Stomach (tissue), 9 donors: ENCODE data around the gene FSD2. TPM values are rescaled to one million over a fixed set of nuclear protein-coding genes. Genes with fewer than 3 reads are reported as not detected.

ENCODE experiments used
- DNase-seq, 2 donors: peaks; one replicate each; pipeline versions ENCODE4 v3.0.0 to v3.0.0-alpha.2; 2013 to 2019
- H3K27ac ChIP-seq, 5 donors: fragments of 200-600 bp in 4 of 5; sonication (generic) in 4 of 5; one replicate each; pipeline ENCODE4 v1.5.1; 2013 to 2019; ENCODE audit warnings: mild to moderate bottlenecking in 1 of 5, moderate library complexity in 1 of 5
- H3K27me3 ChIP-seq, 3 donors: fragments of 200-600 bp; sonication (generic); one replicate each; pipeline ENCODE4 v1.5.1; 2017 to 2019; ENCODE audit warnings: mixed run types in 1 of 3
- H3K36me3 ChIP-seq, 4 donors: fragments of 200-600 bp; sonication (generic); 1 replicate in 3 of 4; 2 replicates in 1 of 4; pipeline ENCODE4 v1.5.1; 2016 to 2019
- H3K4me1 ChIP-seq, 4 donors: fragments of 200-600 bp; sonication (generic); one replicate each; pipeline ENCODE4 v1.5.1; 2016 to 2019
- H3K4me3 ChIP-seq, 4 donors: fragments of 200-600 bp; sonication (generic) in 3 of 4; one replicate each; pipeline ENCODE4 v1.5.1; 2016 to 2019; ENCODE audit warnings: mild to moderate bottlenecking in 1 of 4
- H3K9me3 ChIP-seq, 4 donors: fragments of 200-600 bp; sonication (generic); one replicate each; pipeline ENCODE4 v1.5.1; 2016 to 2019
- CTCF ChIP-seq, 7 experiments: fragments of 450-650 bp in 4 of 7; fragments of 200-600 bp in 3 of 7; sonication (generic) in 3 of 7; IDR thresholded peaks; one replicate each; pipeline ENCODE4 v1.5.1; 2016 to 2019; ENCODE audit warnings: antibody characterized with exemption in 7 of 7, control low read depth in 2 of 7, mild to moderate bottlenecking in 1 of 7
- EP300 ChIP-seq: sonication (generic); formaldehyde crosslinking; IDR thresholded peaks from one replicate; pipeline ENCODE4 v1.6.1; 2017; ENCODE audit warnings: antibody characterized with exemption
- POLR2A ChIP-seq, 4 donors: fragments of 450-650 bp; IDR thresholded peaks; one replicate each; pipeline ENCODE4 v1.6.1; 2016; ENCODE audit warnings: antibody characterized with exemption in 4 of 4, control low read depth in 2 of 4, mild to moderate bottlenecking in 1 of 4, moderate library complexity in 1 of 4
- POLR2AphosphoS5 ChIP-seq, 3 donors: sonication (generic); formaldehyde crosslinking; IDR thresholded peaks; one replicate each; pipeline ENCODE4 v1.6.1; 2016; ENCODE audit warnings: antibody characterized with exemption in 3 of 3
- WGBS, 5 donors: extraction: QIAGEN DNeasy Blood & Tissue Kit in 3 of 5; methylation state at CpG; one replicate each; pipeline versions ENCODE4 v1.1.5 to v1.1.7; 2013 to 2018; 5-methylcytosine and 5-hydroxymethylcytosine counted together
- intact Hi-C: fragments of 100-400 bp; cut with DNase I; formaldehyde crosslinking; loops from one replicate; pipeline ENCODE4 v1.15.1; 2023; ENCODE audit warnings: low total_unique reads
- polyA plus RNA-seq, 3 donors: library from polyadenylated mRNA; stranded (reverse); fragments of 200-250 nt; gene quantifications; one replicate each; pipeline ENCODE4 v1.2.3, GENCODE V29; 2013
- total RNA-seq, 5 donors: library from RNA; depleted of rRNA; stranded (reverse); fragments of >200 nt; gene quantifications; one replicate each; pipeline versions ENCODE4 v1.1.0 to v1.2.3, GENCODE V29; 2014 to 2016
- donor health status: healthy with polysubstance abuse.
- donor health status: Bipolar disorder and iron deficiency.
- donor health status: healthy.

The FSD2 gene
- total and polyA plus RNA-seq, 8 donors, result under 0.01 to 0.03 TPM; not detected in 6

DNA sequence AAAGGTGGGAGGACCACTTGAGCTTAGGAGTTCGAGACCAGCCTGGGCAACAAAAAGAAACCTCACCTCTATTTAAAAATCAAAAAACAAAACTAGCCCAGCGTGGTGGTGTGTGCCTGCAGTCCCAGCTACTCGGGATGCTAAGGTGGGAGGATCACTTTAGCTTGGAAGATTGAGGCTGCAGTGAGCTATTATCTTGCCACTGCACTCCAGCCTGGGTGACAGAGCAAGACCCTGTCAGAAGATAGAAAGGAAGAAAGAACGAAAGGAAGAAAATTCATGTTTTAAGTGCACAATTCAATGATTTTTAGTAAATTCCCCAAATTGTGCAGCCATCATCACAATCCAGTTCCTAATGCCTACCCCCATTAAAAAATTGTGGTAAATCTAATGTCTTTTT lies 7.8 kb downstream of the FSD2 start:
- Histone ChIP-seq H3K27me3 (peaks cover 0 to 9% (median 0%) of the 10 kb centered on the region in 3 donors), H3K4me3 (no peak overlapping the region), H3K4me1 (no peaks in the 10 kb centered on the region), H3K36me3 (no peaks in the 10 kb centered on the region), H3K27ac (no peak overlapping the region), H3K9me3 (no peaks in the 10 kb centered on the region)
- no peak for DNase-seq
- intact Hi-C loops, result no loop called here
- 67 to 82% (median 73%) methylated on average over 4 of the region's 4 CpGs for WGBS, 5 donors
- TF ChIP-seq POLR2AphosphoS5 (IDR thresholded peaks at IDR 0.05) (no peak), POLR2A (IDR thresholded peaks at IDR 0.05) (no peak), EP300 (no peak), CTCF (IDR thresholded peaks at IDR 0.05) (no peak)

DNA sequence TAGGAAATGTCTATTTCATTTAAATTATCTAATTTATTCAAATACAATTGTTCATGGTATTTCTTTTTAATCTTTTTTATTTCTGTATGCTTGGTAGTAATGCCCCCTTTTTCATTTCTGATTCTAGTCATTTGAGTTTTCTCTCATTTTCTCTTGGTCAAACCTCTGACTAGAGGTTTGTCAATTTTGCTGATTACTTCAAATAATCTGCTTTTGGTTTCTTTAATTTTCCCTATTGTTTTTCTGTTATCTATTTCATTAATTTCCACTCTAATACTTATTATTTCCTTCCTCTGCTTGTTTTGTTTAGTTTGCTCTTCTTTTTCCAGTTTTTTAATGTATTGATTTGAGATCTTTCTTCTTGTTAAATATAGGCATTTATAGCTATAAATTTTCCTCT lies 12.1 kb downstream of the FSD2 start:
- DNase-seq, result no peak
- TF ChIP-seq POLR2A (IDR thresholded peaks at IDR 0.05) (no peak), POLR2AphosphoS5 (IDR thresholded peaks at IDR 0.05) (no peak), EP300 (no peak), CTCF (IDR thresholded peaks at IDR 0.05) (no peak)
- intact Hi-C loops, result no loop called here
- H3K27ac ChIP-seq, result no peak overlapping the region
- no peaks in the 10 kb centered on the region for H3K27me3 ChIP-seq
- no peaks in the 10 kb centered on the region for H3K36me3 ChIP-seq
- no peak overlapping the region for H3K4me3 ChIP-seq
- no peaks in the 10 kb centered on the region for H3K4me1 ChIP-seq
- no peaks in the 10 kb centered on the region for H3K9me3 ChIP-seq

DNA sequence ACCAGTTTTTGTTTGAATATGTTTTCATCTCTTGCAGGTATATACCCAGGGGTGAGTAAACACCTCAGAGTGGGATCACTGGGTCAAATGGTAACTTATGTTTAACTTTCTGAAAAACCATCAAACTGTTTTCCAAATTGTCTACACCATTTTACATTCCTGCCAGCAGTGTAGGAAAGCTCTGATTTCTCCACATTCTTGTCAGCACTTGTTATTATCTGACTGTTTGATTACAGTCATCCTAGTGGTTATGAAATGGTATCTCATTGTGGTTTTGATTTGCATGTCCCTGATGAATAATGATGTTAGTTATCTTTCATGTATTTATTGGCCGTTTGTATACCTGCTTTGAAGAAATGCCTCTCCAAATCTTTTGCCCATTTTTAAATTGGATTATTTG lies 13.8 kb downstream of the FSD2 start:
- H3K27me3 ChIP-seq, result no peaks in the 10 kb centered on the region
- H3K36me3 ChIP-seq, result no peaks in the 10 kb centered on the region
- no peak overlapping the region for H3K27ac ChIP-seq
- no peak overlapping the region for H3K4me3 ChIP-seq
- no peak for DNase-seq
- WGBS, 5 donors, result 44 to 71% (median 55%) methylated on average over 1 of the region's 1 CpG
- no peaks in the 10 kb centered on the region for H3K9me3 ChIP-seq
- no peaks in the 10 kb centered on the region for H3K4me1 ChIP-seq
- intact Hi-C loops, result no loop called here
- TF ChIP-seq EP300, result no peak
- TF ChIP-seq POLR2AphosphoS5 (IDR thresholded peaks at IDR 0.05), result no peak
- no peak for TF ChIP-seq CTCF (IDR thresholded peaks at IDR 0.05)
- no peak for TF ChIP-seq POLR2A (IDR thresholded peaks at IDR 0.05)

- intact Hi-C loops, result no loop called here
- no peaks in the 10 kb centered on the region for H3K27me3 ChIP-seq
- no peak for DNase-seq
- H3K36me3 ChIP-seq, result no peaks in the 10 kb centered on the region
- no peaks in the 10 kb centered on the region for H3K4me1 ChIP-seq
- no peaks in the 10 kb centered on the region for H3K9me3 ChIP-seq
- TF ChIP-seq POLR2A (IDR thresholded peaks at IDR 0.05) (no peak), EP300 (no peak), CTCF (IDR thresholded peaks at IDR 0.05) (no peak), POLR2AphosphoS5 (IDR thresholded peaks at IDR 0.05) (no peak)
- H3K27ac ChIP-seq, result no peak overlapping the region
- H3K4me3 ChIP-seq, result no peak overlapping the region
- WGBS, 5 donors, result 86 to 91% (median 87%) methylated on average over 11 of the region's 11 CpGs
Observed at GRCh38 chr15:82790321-82790720, 15.5 kb downstream of the FSD2 start.

DNA sequence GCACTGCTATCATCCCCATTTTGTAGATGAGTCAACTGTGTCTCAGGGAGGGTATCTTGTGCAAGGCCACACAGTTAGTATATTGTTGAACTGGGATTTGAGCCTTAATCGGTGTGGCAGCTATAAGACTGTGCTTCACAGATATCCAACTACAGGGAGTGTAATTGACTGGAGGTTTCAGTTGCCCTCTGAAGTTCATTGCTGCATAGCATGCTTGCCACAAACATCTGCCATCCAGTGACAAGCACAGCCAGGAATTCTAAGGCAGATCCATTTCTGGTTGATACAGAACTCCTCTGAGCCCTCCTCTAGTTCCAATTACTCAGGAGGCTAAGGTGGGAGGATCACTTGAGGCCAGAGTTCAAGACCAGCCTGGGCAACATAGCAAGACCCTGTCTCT lies 16.4 kb downstream of the FSD2 start:
- no peaks in the 10 kb centered on the region for H3K4me1 ChIP-seq
- H3K27ac ChIP-seq, result no peak overlapping the region
- TF ChIP-seq POLR2AphosphoS5 (IDR thresholded peaks at IDR 0.05) (no peak), POLR2A (IDR thresholded peaks at IDR 0.05) (no peak), EP300 (no peak), CTCF (IDR thresholded peaks at IDR 0.05) (no peak)
- H3K4me3 ChIP-seq, result no peak overlapping the region
- H3K27me3 ChIP-seq, result no peaks in the 10 kb centered on the region
- 82 to 100% (median 85%) methylated on average over 1 of the region's 1 CpG for WGBS, 5 donors
- intact Hi-C loops, result no loop called here
- no peak for DNase-seq
- no peaks in the 10 kb centered on the region for H3K9me3 ChIP-seq
- no peaks in the 10 kb centered on the region for H3K36me3 ChIP-seq
